Measurements from ENCODE around the gene PTPRN2.

- TF ChIP-seq, protein P1, sequence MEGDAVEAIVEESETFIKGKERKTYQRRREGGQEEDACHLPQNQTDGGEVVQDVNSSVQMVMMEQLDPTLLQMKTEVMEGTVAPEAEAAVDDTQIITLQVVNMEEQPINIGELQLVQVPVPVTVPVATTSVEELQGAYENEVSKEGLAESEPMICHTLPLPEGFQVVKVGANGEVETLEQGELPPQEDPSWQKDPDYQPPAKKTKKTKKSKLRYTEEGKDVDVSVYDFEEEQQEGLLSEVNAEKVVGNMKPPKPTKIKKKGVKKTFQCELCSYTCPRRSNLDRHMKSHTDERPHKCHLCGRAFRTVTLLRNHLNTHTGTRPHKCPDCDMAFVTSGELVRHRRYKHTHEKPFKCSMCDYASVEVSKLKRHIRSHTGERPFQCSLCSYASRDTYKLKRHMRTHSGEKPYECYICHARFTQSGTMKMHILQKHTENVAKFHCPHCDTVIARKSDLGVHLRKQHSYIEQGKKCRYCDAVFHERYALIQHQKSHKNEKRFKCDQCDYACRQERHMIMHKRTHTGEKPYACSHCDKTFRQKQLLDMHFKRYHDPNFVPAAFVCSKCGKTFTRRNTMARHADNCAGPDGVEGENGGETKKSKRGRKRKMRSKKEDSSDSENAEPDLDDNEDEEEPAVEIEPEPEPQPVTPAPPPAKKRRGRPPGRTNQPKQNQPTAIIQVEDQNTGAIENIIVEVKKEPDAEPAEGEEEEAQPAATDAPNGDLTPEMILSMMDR (IDR thresholded peaks at IDR 0.05; ENCODE audit: extremely low read depth in 1 of 2, insufficient read depth in 1 of 2, low read depth in 1 of 2, low read length in 2 of 2) = no peak
- TF ChIP-seq EZH2 (IDR thresholded peaks at IDR 0.05; ENCODE audit: borderline replicate concordance, low read depth, low read length, severe bottlenecking) (no peak), POLR2AphosphoS5 (IDR thresholded peaks at IDR 0.05; ENCODE audit: insufficient read depth, low read depth, low read length) (no peak), POLR2A (IDR thresholded peaks at IDR 0.05; ENCODE audit: low read depth, low read length) (no peak), MYC (IDR thresholded peaks at IDR 0.05; ENCODE audit: low read depth, low read length) (no peak)
- TF ChIP-seq, protein P2, sequence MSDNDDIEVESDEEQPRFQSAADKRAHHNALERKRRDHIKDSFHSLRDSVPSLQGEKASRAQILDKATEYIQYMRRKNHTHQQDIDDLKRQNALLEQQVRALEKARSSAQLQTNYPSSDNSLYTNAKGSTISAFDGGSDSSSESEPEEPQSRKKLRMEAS (IDR thresholded peaks at IDR 0.05; ENCODE audit: insufficient read depth, insufficient read length) = no peak
Observed at GRCh38 chr7:157859915-157860314, 727.7 kb downstream of the PTPRN2 start.

All from endothelial cell of umbilical vein (primary cell).